IPS-11a (cell line): ENCODE data around the gene ITSN1.

Experiments
- H3K4me3 ChIP-seq: one replicate; pipeline ENCODE4 v1.5.1; 2013; ENCODE audit warnings: low read depth, low read length, control low read depth

The ITSN1 gene

DNA sequence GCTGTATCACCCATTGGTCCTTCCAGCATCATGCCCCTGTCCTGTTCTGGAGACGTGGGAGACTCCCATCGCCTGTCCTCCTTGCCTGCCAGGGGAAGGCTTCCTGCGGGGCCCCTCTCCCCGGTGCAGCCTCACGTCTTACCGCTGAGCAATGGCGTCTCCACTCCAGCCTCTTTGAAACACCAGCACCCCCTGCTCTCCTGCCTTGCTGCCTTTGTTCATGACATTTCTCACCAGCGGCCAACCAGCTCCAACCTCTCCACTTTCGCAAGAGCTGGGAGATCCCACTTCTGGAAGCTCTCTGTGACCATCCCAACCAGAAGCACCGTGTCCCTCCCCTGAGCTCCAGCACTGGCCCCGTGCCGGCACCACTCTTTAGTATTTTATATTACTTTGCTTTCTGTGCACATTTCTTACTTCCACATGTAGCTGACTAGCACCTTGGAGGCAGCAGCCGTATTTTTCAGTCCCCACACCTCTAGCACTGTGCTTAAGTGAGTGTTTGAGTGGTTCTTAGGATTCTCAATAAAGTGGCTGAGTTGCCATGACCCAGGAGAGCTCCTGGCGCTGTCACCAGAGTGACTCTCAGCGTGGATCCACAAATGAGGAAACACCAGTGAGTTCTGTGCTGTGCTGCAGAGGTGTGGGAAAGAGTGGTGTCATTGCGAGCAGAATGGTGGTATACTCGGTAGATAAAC is 189.8 kb downstream of the ITSN1 start:
- no peak overlapping the region for H3K4me3 ChIP-seq

- H3K4me3 ChIP-seq = no peak overlapping the region
Measured at GRCh38 chr21:33834801-33835500, 192.7 kb downstream of the ITSN1 start.

DNA sequence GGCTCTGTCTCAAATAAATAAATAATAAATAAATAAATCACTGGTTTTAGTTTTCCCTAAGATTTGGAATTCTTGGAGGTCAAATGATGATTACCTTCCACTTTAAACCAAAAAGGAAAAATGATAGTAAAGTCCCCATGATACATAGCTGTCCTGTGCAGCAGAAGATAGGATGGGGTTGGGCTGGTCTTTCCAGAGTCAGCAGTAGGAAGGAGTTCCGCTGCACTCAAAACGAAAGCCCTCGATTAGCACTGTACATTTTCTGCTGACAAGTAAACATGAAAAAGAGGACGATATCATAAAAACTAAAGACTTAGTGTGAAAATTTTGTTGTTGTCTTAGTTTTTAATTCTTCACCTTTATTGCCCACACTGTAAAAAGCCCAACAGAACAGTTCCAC is 193.6 kb downstream of the ITSN1 start:
- no peak overlapping the region for H3K4me3 ChIP-seq

GRCh38 chr21:33836408-33836807 is 194.1 kb downstream of the ITSN1 start:
- no peak overlapping the region for H3K4me3 ChIP-seq

DNA sequence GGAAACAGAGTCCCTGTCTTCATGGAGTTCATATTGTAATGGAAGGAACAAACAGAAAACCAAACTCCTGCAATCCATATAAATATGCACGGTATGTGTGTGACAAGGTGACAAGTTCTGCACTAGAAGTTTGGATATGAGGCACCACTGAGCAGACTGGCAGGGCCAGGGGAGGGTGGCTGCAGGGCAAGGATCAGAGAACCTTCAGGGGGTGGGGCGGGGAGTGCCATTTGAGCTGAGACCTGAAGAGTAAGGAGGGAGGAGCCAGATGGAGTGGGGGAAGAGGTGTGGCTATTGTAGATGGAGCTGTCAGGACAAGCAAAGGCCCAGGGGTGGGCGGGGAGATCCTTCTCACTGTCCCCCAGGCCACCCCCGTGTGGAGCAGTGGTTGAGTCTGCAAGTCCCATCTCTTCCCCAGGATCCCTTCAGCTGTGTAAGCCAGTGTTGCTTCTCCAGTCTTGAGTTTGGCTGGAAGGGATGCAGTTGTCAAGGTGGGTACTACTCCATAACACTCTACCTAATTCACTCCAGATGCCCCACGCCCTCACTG is 196.9 kb downstream of the ITSN1 start:
- no peak overlapping the region for H3K4me3 ChIP-seq

GRCh38 chr21:33839806-33840205 is 197.5 kb downstream of the ITSN1 start:
- no peak overlapping the region for H3K4me3 ChIP-seq

DNA sequence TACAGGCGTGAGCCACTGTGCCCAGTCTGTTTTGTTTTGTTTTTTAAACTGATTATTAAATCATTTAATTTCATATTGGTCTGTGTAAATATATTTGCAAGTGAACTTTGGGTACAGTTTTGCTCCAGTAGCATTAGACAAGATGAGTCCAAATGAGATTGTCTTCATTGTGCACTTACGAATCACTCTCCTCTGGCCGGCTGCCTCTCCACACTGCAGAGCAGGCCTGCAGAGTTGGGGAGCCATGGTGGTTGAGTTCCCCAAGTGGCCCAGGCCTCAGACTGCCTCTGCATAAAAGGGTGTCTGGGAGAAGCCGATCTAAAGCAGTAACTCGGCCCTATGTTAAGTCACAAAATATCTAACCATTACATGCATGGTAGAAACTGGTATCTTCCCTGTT is 198.5 kb downstream of the ITSN1 start:
- H3K4me3 ChIP-seq = no peak overlapping the region

DNA sequence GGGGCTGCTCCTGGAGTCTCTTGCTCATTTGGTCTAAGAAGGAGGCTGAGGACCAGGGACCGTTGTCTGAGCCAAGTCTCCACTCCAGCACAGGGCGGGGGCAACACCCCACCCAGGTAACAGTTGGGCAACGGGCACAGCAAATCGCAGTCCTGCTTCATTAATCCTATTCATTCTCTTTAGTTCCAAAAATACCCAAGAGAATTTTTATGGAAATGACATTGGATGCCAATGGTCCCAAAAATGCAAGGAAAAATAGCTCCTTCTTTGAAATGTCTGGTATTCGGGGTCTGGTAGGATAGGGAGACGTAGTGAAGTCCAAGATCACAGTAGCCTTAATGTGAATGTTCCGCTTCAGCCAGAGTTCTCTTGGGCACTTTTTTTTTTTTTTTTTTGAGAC is 199.3 kb downstream of the ITSN1 start:
- no peak overlapping the region for H3K4me3 ChIP-seq

GRCh38 chr21:33843216-33843615 is 200.9 kb downstream of the ITSN1 start:
- H3K4me3 ChIP-seq = no peak overlapping the region

GRCh38 chr21:33844104-33844889 is 202.0 kb downstream of the ITSN1 start:
- H3K4me3 ChIP-seq = no peak overlapping the region

- no peak overlapping the region for H3K4me3 ChIP-seq
Measured at GRCh38 chr21:33844890-33845205, 202.5 kb downstream of the ITSN1 start.

DNA sequence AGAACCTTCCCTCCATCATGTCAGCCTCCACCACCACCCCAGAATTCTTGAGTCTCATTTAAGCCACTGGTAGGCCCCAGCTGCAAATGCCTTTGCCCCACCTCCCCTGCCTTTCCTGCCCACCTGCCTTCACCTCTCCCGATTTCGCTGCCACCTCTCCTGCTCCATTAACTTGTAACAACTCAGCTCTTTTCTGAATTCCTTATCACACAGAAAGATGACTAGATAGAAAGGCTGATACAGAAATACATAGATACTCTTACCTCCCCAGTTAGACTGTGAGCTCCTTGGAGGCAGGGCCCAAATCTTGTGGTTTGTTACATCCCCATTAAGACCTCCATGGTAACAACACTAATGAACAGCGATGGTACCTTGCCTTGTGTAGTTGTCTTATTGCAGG is 203.8 kb downstream of the ITSN1 start:
- H3K4me3 ChIP-seq = no peak overlapping the region

GRCh38 chr21:33847588-33848248 is 205.4 kb downstream of the ITSN1 start:
- H3K4me3 ChIP-seq = no peak overlapping the region

- H3K4me3 ChIP-seq = no peak overlapping the region
Measured at GRCh38 chr21:33848249-33848953, 206.1 kb downstream of the ITSN1 start.

DNA sequence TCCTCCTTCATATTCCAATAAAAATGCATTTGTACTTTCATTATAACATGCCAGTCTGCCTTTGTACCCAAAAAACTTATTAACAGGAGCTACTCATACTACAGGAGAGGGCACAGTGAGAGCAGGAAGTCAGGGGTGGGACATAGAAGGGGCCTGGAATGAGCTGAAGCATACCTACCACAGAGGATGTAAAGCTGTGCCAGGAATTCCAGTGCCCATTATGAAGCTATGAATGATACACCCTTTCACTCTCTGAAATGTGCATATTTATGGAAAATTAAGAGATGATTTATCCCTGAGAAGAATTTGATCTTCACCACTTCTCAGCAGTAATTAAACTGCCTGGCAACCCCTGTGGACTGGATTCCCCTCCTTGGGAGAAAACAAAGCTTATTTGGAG is 207.5 kb downstream of the ITSN1 start:
- no peak overlapping the region for H3K4me3 ChIP-seq

GRCh38 chr21:33850401-33850800 is 208.1 kb downstream of the ITSN1 start:
- H3K4me3 ChIP-seq = no peak overlapping the region

DNA sequence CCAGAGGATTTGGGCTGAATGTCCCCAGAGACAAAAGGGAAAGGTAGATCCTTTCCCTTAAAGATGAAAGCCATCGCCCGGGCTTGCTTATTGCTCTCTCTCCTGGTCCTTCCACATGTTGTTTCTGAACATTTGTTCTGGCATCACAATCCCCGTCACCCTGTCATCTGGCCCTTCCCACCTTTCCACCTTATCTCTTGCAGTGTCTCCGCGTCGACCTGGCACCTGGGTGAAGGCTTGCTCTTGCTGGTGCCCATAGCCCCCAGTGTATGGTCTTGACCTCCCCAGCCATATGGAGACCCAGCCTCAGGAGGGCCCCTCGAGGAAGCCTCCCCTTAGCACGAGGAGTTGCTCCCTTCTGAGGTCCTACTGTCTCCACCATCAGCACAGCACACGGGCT is 208.7 kb downstream of the ITSN1 start:
- H3K4me3 ChIP-seq = no peak overlapping the region

GRCh38 chr21:33852485-33852884 is 210.2 kb downstream of the ITSN1 start:
- no peak overlapping the region for H3K4me3 ChIP-seq

- H3K4me3 ChIP-seq = no peak overlapping the region
Measured at GRCh38 chr21:33854604-33855003, 212.3 kb downstream of the ITSN1 start.

- no peak overlapping the region for H3K4me3 ChIP-seq
Measured at GRCh38 chr21:33855190-33855589, 212.9 kb downstream of the ITSN1 start.
